ENCODE data around the gene ZNF106. TPM values are rescaled to one million over a fixed set of nuclear protein-coding genes. Genes with fewer than 3 reads are reported as not detected.
A peak's percentile ranks its signal among the peaks of the same experiment; 100 is the strongest.

Gene ZNF106
- total RNA-seq, 2 donors from 2014 or later, result 379 to 380 TPM

DNA sequence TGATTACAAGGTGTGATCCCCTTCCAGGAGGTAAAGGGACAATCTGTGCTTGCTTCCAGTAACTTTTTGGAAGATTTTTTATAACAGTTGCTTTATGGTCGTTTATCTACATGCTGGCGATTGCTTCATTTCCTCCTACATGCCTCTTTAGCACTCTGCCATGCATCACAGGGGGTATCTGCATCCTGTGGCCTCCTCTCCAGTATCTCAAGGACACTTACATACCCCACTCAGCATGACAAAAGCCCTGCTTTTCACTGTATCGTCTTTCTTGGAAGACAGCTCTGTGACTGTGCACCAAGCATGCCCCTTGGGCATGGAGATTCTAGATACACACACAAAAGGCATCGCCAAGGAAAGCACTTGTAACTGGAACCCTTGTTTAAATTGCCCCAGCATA is 106.3 kb downstream of the ZNF106 start:
- DNase-seq (no peak), ATAC-seq (no peak)
- intact Hi-C loops (cut with DNase I), result no loop called here

GRCh38 chr15:42378011-42378410 is 112.9 kb downstream of the ZNF106 start:
- ATAC-seq (no peak), DNase-seq (no peak)
- intact Hi-C loops (cut with DNase I), result no loop called here

GRCh38 chr15:42375941-42376340 is 115.0 kb downstream of the ZNF106 start:
- ATAC-seq (no peak), DNase-seq (no peak)
- intact Hi-C loops (cut with DNase I), result no loop called here

- no peak for ATAC-seq
- intact Hi-C loops (cut with DNase I), result no loop called here
- DNase-seq, result no peak
Observed at GRCh38 chr15:42375252-42375651, 115.7 kb downstream of the ZNF106 start.

- no peak for DNase-seq
- ATAC-seq, result no peak
- intact Hi-C loops (cut with DNase I), result no loop called here
Observed at GRCh38 chr15:42374810-42375209, 116.1 kb downstream of the ZNF106 start.

GRCh38 chr15:42373936-42374335 is 117.0 kb downstream of the ZNF106 start:
- peak in 1 of 2 donors; percentile 50 for ATAC-seq
- DNase-seq, result no peak
- intact Hi-C loops (cut with DNase I), result no loop called here

DNA sequence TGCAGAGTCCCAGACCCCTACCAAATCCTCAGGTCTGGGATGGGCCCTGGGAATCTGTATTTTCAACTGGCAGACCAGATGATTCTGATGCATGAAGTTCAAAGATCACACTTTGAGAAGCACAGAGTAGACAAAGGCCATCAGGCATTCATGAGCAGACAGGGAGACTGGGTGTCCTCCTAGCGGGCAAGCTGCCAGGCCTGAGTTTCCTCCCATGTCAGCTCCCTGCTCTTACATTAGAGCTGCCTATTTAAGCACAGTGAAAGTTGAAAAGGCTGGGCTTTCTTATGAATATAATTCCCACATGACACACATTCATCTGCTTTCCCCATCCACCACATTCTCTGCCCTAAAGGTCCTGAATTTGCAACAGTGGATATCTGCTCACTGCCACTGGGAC is 117.7 kb downstream of the ZNF106 start:
- DNase-seq (peak; percentile 64), ATAC-seq (peak; percentile 49 to 73)
- intact Hi-C loops (cut with DNase I), result no loop called here

DNA sequence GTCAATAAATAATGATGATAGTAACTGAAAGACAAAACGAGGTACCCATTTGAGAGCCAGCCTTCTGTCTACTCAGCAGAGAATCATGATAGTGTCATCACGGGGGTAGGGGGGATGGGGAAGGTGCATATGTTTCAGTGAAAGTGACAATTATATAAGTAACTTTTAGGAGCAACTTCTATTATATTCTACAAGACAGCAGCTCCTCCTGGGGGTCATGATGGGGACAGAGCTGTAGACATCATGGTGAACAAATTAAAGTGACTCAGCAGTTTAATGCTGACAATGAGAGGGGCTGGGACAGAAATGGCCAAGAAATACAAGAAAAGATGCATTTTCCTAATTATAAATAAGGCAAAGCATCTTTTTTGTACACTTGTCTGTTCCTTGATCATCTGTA is 119.8 kb downstream of the ZNF106 start:
- DNase-seq (no peak), ATAC-seq (no peak)
- intact Hi-C loops (cut with DNase I), result no loop called here

GRCh38 chr15:42368096-42368495 is 122.8 kb downstream of the ZNF106 start:
- DNase-seq (no peak), ATAC-seq (no peak)
- intact Hi-C loops (cut with DNase I), result no loop called here

- intact Hi-C loops (cut with DNase I), result no loop called here
- DNase-seq, result no peak
- peak; percentile 40 to 50 for ATAC-seq
Observed at GRCh38 chr15:42367041-42367440, 123.9 kb downstream of the ZNF106 start.

GRCh38 chr15:42365921-42366550 is 124.9 kb downstream of the ZNF106 start:
- intact Hi-C loops (cut with DNase I), result no loop called here
- ATAC-seq (no peak), DNase-seq (no peak)

- DNase-seq (peak; percentile 58), ATAC-seq (no peak)
- intact Hi-C loops (cut with DNase I), result no loop called here
Observed at GRCh38 chr15:42364529-42364928, 126.4 kb downstream of the ZNF106 start.

DNA sequence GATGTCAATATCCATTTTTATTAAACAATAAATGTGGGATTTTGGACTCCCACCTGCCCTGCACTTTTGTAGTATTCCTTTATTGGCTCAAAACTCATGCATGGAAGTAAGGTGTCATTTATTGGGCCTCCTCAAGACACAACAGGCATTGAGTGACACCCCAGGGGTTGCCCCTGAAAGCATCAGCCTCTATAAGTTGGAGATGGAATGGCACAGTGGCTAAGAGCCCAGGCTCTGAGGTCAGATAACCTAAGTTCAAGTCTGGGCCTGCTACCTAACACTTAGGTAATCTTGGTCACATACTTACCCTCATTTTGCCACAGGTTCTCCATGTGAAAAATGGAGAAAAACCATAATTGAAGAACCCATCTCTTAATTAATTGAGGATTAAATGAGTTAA is 127.0 kb downstream of the ZNF106 start:
- intact Hi-C loops (cut with DNase I), result no loop called here
- ATAC-seq, result no peak
- DNase-seq, result no peak

DNA sequence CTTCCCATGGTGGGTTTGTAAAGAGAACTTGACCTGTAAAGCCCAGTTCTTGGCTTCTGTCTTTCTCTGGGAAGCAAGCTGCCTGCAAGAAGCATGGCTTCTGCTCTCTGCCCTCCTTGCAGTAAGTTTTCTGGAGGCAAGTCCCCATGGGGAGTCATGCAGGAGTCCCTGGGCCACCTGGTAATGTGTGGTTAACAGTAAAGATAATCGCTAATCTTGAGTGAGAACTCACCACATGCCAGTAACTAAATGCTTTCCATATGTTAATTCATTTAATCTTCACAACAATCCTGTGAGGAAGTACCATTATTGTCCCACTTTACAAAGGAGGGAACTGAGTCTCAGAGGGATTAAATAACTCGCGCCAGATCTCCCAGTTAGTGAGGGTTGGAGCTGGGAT is 127.5 kb downstream of the ZNF106 start:
- intact Hi-C loops (cut with DNase I), result no loop called here
- DNase-seq (no peak), ATAC-seq (no peak)

Other genes starting within 250 kb of the ZNF106 start
- 10 to 100 TPM; 15.2 to 18.0 TPM for gene GANC, start 217.9 kb downstream of the ZNF106 start, total RNA-seq
- 10 to 100 TPM; 19.9 to 28.3 TPM for gene TMEM87A, start 217.7 kb downstream of the ZNF106 start, total RNA-seq
- 10 to 100 TPM in 1 of 2 donors, 1 to 10 TPM in 1; 8.7 to 10.6 TPM for gene CAPN3, start 131.6 kb downstream of the ZNF106 start, total RNA-seq
- 10 to 100 TPM; 32.0 to 35.0 TPM for gene SNAP23, start 4.5 kb upstream of the ZNF106 start, total RNA-seq
- gene LRRC57, start 57.7 kb upstream of the ZNF106 start, total RNA-seq, result 10 to 100 TPM; 13.8 to 15.6 TPM
- gene HAUS2, start 57.7 kb upstream of the ZNF106 start, total RNA-seq, result 10 to 100 TPM; 11.7 to 14.9 TPM
- gene STARD9, start 84.5 kb upstream of the ZNF106 start, total RNA-seq, result 10 to 100 TPM in 1 of 2 donors, 1 to 10 TPM in 1; 7.1 to 10.9 TPM
- gene CDAN1, start 246.0 kb upstream of the ZNF106 start, total RNA-seq, result 1 to 10 TPM; 5.1 to 6.6 TPM